Cardiac muscle cell (in vitro differentiated cells and primary cell): Measurements from ENCODE around the gene AZIN2. TPM values are rescaled to one million over a fixed set of nuclear protein-coding genes. Genes with fewer than 3 reads are reported as not detected.

Experiments
- DNase-seq, 2 donors: peaks; one replicate each; pipeline versions ENCODE4 v3.0.0 to v3.0.0-alpha.2; 2010 to 2017; ENCODE audit warnings: low read depth in 1 of 2, low spot score in 1 of 2
- H3K27ac ChIP-seq: fragments of 200-600 bp; sonication (generic); 2 replicates; pipeline ENCODE4 v1.5.1; 2016
- H3K27me3 ChIP-seq: fragments of 200-600 bp; sonication (generic); 2 replicates; pipeline ENCODE4 v1.6.0; 2016; ENCODE audit warnings: control low read depth
- H3K36me3 ChIP-seq: fragments of 200-600 bp; sonication (generic); 2 replicates; pipeline ENCODE4 v1.5.1; 2016; ENCODE audit warnings: control low read depth
- H3K4me1 ChIP-seq: fragments of 200-600 bp; sonication (generic); 2 replicates; pipeline ENCODE4 v1.8.1; 2017; ENCODE audit warnings: low read depth, mild to moderate bottlenecking, mixed run types
- H3K4me3 ChIP-seq: fragments of 200-600 bp; sonication (generic); 2 replicates; pipeline ENCODE4 v1.5.1; 2016; ENCODE audit warnings: mild to moderate bottlenecking
- H3K9me3 ChIP-seq: fragments of 200-600 bp; sonication (generic); 2 replicates; pipeline ENCODE4 v1.5.1; 2017; ENCODE audit warnings: low read depth, mild to moderate bottlenecking, control low read depth
- CTCF ChIP-seq: IDR thresholded peaks from 2 replicates; pipeline ENCODE4 v1.5.1; 2012; ENCODE audit warnings: low read depth, mild to moderate bottlenecking, low read length
- polyA plus RNA-seq: library from polyadenylated mRNA; unstranded; fragments of >200 nt; fragmentation: Nextera tagmentation; extraction: Ambion mirVana; gene quantifications from 2 replicates; pipeline ENCODE4 v1.2.1, GENCODE V29; 2016
- total RNA-seq: library from RNA; depleted of rRNA; stranded (reverse); fragments of >200 nt; gene quantifications from 2 replicates; pipeline ENCODE4 v1.2.3, GENCODE V29; 2016

AZIN2 gene
- total and polyA plus RNA-seq, 2 experiments from 2014 or later = 7.7 to 18.6 TPM

- no peaks in the 10 kb centered on the region for H3K36me3 ChIP-seq
- no peaks in the 10 kb centered on the region for H3K9me3 ChIP-seq
- H3K27me3 ChIP-seq = no peaks in the 10 kb centered on the region
- no peak overlapping the region for H3K4me3 ChIP-seq
- no peak overlapping the region for H3K27ac ChIP-seq
- H3K4me1 ChIP-seq = no peaks in the 10 kb centered on the region
- TF ChIP-seq CTCF = no peak
- peak in 1 of 2 donors; percentile 35 for DNase-seq
Observed at GRCh38 chr1:33142483-33143064, 61.6 kb downstream of the AZIN2 start.

DNA sequence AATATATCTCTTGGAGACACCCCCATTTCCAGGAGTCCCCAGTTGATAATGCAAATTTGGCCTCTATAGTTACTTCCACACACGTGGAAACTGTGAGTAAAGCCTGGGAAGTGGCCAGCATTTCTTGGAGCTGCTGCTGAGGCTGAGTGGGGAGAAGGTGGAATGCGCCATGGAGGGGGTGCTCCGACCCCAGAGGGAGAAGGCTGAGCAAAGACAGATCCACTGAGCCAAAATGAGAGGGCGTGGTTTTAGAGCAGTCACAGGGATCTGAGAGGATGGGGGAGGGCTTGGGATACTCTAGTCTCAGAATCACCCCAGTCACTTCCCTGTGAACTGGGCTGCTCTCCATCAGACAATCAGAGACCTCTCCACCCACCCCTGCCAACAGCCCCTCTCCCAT, 62.2 kb downstream of the AZIN2 start:
- no peaks in the 10 kb centered on the region for H3K27me3 ChIP-seq
- H3K36me3 ChIP-seq = no peaks in the 10 kb centered on the region
- no peaks in the 10 kb centered on the region for H3K4me1 ChIP-seq
- no peak overlapping the region for H3K4me3 ChIP-seq
- H3K9me3 ChIP-seq = no peaks in the 10 kb centered on the region
- no peak for TF ChIP-seq CTCF
- no peak overlapping the region for H3K27ac ChIP-seq
- peak in 1 of 2 donors; percentile 82 for DNase-seq

DNA sequence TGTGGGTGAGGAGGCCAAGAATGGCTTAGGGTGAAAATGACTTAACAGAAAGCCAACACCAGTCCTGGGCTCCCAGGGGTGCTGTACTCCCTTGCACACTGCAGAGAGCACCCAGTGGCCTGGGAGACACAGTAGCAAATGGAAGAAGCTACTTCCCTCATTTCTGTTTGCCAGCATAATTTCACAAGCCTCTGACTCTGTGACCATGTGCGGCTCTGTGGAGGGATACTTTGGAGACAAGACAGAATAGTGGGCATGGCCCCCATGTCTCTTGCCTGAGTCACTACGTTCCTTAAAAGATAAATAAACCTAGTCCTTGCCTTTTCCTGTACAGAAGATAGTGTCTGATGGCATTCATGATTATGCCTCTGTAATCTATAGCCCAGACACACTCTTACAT, 62.7 kb downstream of the AZIN2 start:
- Histone ChIP-seq H3K4me3 (no peak overlapping the region), H3K27me3 (no peaks in the 10 kb centered on the region), H3K36me3 (no peaks in the 10 kb centered on the region), H3K4me1 (no peaks in the 10 kb centered on the region), H3K9me3 (no peaks in the 10 kb centered on the region), H3K27ac (no peak overlapping the region)
- peak in 1 of 2 donors; percentile 75 for DNase-seq
- no peak for TF ChIP-seq CTCF

DNA sequence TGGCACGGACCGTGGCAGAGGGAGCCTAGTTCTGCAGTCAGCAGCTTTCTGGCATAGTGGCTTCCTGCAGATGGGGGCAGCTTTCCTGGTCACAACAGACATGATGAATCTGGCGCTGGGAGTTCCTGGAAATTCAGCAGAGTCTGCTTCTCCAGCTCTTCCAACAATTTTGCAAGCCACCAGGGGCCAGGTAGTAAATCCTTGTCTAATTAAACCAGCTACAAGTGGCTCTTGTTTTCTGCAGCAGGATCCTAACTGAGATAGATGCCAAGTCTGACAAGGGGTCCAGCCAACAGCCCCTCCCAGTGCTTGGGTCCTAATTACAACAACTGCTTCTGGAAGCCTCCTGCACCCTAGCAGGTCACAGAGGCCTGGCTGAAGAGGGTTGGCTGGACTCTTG, 65.0 kb downstream of the AZIN2 start:
- Histone ChIP-seq H3K9me3 (no peaks in the 10 kb centered on the region), H3K4me1 (no peaks in the 10 kb centered on the region), H3K27ac (no peak overlapping the region), H3K36me3 (no peaks in the 10 kb centered on the region), H3K4me3 (no peak overlapping the region), H3K27me3 (no peaks in the 10 kb centered on the region)
- TF ChIP-seq CTCF = no peak
- no peak for DNase-seq

GRCh38 chr1:33147275-33147996, 66.5 kb downstream of the AZIN2 start:
- Histone ChIP-seq H3K4me3 (no peak overlapping the region), H3K9me3 (no peaks in the 10 kb centered on the region), H3K4me1 (no peaks in the 10 kb centered on the region), H3K27me3 (no peaks in the 10 kb centered on the region), H3K27ac (no peak overlapping the region), H3K36me3 (no peaks in the 10 kb centered on the region)
- TF ChIP-seq CTCF = no peak
- DNase-seq = no peak
